Kidney capillary endothelial cell (primary cell): Measurements from ENCODE around the gene NTRK3.

Source experiments
- DNase-seq: peaks from one replicate; pipeline ENCODE4 v3.0.0-alpha.2; 2018; ENCODE audit warnings: low spot score

NTRK3 gene

DNA sequence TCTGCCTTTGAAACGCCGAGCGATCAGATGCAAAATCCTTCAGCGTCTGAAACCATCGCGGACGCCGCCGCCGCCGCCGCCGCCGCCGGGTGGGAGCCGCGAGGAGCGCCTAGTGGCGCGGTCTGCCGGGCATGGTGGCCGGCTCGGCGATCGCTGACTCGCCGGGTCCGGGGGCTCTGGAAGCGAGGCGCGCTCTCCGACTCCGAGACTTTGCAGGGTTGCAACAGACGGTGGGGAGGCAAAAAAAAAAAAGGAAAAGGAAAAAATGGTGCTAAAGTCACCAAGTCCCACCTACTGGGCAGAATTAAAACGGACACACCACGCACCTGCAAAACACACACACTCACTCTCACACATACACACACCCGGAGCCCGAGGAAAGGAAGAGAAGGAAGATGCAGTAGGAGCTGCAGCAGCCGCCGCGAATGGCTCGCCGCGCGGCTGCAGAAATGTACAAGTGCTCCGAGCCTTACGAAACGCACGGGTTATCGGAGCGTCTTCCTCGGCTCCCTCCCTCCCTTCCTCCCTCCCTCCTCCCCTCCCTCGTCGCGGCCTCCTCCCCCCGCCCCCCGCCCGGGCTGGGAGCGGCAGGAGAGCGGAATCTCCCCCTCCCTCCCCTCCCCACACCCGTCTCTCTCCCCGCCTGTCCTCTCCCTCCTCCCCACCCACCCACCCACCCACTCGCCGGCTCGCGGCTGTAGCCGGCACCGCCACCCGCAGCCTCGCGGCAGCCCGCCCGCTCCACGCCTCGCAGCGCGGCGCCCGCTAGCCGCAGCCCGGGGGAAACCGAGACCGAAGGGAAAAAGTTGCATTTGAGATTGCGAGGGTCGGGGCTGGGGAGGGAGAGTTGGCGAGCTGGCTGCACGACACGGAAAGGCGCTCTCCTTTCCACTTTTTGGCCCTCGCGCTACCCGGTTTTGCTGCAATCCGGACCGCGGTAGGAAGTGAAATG, at the start of gene NTRK3:
Gene NTRK3, minus strand, starts transcription at position 461 of the 952 bp plus-strand sequence. CDS start 586 bp downstream, outside the sequence.
- no peak for DNase-seq

DNA sequence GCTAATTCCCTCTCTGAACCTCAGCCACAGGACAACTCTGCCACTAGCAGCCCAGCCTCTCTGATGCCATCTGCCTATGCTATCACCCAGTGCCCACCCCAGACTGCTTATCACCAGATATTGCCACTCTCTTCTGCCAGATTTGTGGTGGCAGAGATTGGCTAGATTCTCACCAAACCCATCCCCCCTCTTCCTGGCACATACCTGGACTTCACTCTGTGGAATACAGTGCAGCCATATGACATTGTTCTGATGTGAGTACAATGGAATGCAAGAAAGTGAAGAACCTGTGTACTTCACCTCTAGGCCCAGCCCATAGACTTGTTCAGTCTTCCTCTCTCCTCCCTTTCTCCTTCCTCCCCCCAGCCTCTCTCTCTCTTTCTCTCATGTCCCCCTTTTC, 46.9 kb upstream of the NTRK3 start:
- DNase-seq, result no peak

DNA sequence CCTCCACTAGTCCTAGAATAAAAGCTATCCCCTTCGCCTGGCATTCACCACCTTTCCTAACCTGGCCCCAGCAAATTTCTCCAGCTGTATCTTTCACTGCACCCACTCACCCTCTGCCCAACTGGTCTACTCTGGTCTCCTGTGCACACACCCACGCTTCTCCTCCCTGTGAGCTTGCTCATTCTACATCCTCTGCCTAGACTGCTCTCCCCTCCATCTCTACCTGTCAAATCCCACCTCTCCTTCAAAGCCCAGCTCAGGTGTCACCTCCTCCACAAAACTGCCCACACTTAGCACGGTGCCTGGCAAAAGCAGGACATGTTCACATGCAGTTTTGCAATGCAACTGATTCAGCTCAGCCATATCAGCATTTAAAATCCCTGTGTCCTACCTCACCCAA, 45.8 kb upstream of the NTRK3 start:
- no peak for DNase-seq

DNA sequence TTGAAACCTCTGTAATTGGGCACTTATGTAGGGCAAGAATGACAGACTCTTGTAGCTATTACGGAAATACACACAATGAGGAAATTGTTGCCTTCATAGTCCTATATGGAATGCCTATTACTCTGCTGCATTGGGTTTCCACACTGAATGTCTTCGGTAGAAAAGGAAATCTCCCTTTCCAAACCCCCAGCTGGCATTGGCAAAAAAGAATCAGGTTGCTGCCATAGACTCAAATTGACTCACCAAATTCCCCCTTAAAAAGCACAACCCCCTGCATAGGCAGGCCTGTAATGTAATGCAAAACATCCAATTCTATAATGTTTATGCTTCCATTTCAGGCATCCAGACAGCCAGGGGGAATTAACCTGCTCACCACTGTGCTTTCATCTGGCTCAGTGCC, 44.8 kb upstream of the NTRK3 start:
- DNase-seq, result no peak

DNA sequence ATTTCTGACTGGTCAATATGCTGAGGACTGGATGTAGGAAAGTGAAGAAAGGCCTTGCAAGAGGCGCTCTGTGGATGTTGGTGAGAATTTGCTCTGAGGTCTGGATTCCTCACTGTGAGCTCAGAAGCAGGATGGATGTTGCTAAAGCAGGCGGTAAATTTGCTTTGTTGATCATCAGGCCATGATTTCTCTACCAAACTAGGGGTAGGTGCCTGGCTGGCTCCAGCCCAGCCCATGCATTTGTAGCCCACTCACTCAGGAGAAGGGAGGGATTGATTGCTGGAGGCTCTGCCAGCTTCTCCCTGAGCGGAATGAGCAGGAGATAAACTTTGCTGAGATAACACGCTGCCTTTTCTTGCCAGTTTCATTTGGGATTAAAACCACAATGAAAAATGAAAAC, 44.3 kb upstream of the NTRK3 start:
- DNase-seq, result no peak

DNA sequence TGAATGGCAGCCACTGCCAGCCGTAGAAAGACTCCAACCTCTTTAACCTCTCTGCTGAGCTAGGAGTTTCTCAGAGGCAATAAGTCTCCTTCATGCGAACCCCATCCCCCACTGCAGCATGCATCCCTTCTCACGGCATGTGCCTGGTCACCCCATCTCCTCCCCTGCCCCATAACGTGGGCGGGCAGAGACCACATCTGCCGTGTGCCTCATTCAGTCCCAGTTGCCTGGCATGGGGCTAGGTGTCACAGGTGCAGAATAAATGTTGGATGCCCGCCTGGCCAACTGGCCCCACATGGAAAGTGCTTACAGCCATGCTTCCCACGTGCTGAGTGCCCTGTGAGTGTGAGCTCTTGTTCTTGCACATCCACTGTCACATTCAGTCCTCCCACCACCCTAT, 43.5 kb upstream of the NTRK3 start:
- DNase-seq, result no peak

DNA sequence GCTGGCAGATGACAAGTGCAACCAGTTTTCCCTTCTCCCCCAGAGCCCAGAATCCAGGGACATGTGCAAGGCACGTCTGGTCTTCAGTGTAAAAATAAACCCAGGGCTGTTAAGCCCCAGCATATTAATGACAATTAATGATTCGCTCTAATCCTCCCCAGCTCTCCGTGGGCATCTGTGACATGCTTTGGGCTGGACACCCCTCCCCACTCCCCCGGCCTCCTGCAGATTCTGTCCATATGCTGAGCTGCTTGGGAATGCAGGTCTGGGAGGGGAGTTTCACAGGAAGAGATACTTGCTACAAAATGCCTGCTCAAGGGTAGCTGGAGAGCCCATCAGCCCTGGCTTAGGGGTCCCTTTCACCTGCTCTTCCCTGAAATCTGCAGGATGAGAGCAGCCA, 43.0 kb upstream of the NTRK3 start:
- no peak for DNase-seq

DNA sequence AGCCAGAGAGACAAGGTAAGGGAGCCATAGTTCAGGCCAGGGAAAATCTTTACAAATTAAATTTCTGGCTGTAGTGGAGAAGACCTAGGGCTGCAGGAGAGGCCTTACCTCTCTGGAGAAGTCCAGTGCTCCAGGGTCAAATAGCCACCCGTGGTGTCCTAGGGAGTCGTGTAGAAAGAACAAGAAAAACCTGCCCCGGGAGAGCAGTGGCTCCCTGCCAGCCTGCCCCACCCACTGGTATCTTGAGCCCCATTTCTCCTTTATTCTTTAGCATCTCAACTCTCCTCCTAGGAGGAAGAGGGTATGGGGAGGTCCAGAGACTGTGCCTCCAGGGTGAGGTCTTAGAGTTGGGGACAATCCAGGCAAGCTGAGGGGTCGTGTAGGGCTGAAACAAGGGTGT, 32.1 kb upstream of the NTRK3 start:
- DNase-seq, result no peak

DNA sequence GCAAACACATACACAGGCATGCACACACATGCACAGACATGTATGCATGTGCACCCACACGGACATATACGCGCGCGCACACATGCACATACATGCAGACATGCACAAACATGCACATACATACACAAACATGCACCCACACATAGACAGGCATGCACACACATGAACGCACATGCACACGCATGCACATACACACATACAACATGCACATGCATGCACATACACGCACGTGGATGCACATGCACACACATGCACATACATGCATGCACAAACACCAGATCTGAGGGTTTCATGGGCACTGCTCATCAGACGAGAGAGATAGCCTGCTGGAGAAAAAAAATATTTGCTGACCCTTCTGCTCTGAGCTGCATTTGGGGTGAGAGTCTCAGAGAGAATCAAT, 31.7 kb upstream of the NTRK3 start:
- DNase-seq, result no peak

DNA sequence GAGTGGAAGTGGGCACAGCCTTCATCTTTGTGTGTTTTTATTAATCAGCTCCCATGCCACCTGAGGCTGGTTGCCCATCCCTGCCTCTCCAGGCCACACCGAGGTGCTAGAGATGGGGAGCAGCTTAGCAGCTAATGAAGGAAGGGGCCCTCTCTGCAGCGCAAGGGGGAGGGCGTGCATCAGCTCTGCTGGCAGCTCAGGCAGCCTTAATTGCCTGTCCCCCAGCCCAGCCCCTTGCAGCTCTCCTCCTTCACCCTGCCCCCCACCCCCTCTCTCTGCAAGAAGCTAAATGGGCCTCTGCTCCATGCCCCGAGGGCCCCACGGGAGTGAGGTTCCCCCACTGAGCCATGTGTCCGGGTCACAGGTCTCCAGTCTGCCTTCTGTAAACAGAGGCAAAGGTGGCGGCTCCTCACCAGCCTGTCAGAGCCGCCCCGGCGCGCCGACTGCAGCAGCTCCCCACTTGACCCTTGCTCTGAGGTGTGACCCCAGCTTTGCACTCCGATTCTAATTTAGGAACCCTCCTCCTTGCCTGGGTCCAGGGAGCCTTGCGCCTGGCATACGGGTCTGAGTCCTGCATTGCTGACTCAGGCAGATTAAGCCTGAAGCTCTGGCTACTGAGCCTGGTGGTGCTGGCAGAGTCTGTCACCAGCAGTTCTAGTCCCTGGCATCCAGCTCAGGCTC, 27.9 kb upstream of the NTRK3 start:
- DNase-seq, result no peak

DNA sequence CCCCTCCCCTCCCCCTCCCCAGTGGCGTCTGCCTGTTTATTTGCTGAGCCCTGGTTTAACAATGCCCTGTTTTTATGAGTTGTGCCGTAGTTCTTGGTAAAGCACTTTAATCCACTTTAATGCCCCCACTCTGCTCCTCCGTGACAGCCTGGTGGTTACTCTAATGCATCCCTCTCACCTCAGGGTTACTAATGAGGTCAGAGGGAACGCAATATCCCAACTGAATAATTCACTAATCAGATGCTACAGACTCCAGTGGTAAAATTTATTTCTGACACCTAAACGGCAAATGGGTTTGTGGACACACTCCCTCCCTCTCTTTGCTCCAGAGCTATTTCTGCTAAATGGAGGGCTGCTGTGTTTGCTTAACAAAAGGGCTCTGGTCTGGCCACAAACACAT, 26.1 kb upstream of the NTRK3 start:
- DNase-seq, result no peak

DNA sequence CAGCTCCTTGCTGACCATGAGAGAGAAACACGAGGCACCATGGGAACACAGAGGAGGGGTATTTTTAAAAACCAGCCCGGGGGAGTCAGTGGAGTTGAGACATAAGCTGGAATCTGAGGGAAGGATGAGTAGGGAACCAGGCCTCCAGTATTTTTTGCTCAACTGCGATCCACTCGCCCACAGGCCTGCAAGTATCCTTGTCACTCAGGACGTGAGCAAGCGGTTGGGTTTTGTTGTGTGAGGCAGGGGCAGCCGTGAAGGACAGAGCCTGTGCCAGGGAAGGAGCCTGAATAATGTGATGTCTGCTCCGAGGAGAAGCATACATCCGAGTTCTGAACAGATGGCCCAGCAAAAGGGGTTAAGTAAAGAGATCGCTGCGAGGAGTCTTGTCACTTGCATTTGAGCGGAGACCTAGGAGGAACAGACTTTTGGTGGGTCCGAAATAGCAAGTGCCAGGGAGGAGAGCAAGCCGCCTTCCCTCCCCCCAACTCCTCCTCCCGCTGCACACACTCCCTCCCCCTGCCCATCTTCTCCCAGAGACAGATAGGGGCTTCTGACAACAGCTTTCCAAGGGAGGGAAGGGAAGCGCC, 20.4 kb upstream of the NTRK3 start:
- no peak for DNase-seq

DNA sequence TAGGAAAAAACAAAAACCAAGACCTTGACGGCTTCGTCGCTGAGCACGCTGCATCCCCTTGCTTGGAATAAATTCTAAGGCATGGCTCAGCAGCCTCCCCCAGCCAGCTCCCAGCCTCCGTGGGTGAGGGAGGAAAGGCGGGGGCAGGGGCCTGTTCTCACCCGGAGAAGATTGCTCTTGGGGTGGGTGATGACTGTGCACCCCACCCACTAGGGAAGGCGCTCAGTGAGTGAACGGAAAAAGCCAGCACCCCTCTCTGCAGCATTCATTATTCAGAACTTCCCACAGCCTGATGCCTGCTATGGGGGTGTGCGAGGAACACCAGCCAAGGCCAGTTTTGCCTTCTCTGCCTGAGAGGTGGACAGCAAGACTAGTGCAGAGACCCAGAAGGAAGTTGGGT, 19.3 kb upstream of the NTRK3 start:
- no peak for DNase-seq

DNA sequence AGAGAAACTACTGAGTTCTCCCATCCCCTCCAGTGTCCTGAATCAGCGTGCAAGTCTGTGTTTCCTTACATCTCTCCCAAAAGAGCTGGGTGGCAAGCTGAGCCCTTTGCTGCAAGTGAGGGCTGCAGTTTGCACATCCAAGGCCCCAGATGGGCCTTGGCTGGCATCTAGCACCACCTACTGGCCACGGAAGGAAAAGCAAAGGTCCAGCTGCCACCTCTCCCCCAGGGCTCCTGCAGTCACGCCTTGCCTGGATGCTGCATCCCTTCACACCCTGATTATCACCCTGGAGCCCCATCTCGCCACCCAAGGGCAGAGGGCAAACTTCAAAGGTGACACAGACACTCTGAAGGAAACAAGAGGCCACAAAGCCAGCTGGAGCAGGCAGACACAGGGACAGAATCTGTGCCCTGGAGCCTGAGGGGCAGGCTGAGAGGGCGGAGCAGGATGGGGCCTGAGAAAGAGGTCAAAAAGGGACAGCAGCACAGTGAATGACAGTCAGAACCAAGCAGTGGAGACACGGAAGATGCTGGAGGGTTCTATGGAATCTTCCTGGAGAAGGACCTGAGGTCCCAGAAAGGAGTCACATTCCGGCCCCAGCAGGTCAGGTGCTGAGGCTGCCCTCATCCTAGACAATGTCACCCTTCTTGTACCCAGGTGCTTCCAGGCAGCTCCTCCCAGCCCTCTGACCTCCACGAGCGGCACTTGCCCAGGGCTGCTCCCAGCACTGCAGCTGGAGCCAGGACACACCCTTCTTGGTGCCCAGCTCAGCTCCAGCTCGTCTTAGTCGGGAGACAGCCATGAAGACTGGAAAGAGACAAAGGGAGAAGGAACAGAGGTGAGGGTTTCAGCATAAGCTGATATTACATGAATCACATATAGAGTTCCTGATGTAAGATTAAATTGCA, 18.3 kb upstream of the NTRK3 start:
- peak; percentile 51 for DNase-seq

DNA sequence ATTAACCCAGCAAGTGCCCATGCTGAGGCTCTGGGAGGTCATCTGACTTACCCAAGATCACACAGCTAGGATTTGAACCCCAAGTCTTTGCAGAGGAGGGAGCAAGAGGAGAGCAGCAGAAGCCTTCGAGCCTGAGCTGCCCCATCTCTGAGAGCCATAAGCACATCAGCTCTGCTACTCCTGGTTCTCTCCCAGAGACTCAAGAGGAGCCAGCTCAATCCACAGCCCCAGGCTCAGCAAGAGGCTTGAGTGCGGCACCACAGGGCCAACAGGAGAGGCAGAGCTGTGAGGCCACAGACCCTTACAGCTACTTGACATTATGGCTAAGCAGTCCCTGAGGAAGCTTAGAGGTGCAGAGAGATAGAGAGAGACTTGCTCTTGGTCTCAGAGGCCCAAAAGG, 15.9 kb upstream of the NTRK3 start:
- no peak for DNase-seq

DNA sequence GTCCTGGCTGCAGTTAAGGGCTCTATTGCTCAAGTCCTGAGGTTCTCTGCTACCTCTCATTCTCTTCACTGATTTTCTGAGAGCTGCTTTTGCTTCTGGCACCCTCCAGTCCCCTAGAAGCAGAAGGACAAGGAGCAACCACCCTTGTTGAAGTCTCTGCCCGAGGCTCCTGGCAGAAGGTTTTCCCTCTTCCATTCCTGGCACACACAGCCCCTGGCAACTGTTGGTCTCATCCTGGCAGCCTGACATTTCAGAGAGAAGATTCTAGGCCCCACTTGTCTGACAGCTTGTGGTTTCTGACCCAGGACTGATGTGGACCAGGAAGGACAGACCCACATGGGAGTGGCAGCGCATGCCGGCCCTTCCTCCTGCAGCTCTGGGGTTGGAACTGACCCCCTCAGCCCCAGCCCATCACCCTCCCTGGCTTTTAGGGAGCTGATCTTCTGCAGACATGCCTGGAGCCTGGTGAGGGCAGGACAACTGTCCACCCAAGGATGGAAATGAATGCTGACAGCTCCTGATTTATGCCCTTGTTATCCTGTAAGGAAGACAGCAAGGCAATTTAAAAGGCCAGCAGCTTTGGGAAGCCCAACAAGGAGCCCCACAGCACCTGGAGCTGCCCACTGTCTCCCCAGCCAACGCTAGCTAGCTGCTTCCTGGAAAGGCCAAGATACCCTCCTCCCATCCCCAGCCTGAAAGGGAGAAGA, 13.0 kb upstream of the NTRK3 start:
- no peak for DNase-seq

DNA sequence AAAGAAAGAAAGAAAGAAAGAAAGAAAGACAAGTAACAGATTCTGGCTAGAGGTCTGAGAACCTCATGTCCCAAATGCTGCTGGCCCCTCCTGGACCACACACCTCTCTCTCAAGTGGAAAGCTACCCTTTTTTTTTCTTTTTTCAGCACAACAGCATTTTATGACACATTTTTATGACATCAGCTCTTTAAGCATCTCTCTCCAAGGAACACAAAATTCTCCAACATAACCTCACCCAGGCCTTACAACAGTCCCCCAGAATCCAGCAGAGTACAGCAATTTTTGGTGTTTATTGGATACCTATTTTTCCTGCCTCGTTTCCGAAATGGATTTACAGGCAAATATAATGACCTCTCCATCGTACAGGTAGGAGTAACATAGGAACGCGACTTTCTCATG, 11.2 kb upstream of the NTRK3 start:
- DNase-seq, result no peak

DNA sequence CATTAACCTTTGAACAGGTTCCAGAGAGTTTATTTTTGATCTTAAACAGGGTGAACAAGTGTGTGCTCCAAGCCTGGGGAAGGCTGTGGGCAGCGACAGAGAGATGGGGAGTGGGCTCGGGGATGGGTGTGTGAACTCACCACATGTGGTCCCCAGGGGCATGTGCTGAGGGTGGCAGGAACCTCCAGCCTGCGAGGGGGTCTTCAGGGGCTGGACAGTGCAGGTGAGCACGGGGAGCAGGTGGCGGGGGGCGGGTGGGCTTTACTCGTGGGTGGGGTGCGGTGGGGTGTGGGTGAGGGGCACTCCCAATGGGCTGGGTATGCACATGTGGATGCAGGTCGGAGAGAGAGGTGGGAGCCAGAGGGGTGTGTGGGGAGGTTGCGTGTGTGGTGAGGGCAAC, 9.6 kb upstream of the NTRK3 start:
- DNase-seq, result no peak

DNA sequence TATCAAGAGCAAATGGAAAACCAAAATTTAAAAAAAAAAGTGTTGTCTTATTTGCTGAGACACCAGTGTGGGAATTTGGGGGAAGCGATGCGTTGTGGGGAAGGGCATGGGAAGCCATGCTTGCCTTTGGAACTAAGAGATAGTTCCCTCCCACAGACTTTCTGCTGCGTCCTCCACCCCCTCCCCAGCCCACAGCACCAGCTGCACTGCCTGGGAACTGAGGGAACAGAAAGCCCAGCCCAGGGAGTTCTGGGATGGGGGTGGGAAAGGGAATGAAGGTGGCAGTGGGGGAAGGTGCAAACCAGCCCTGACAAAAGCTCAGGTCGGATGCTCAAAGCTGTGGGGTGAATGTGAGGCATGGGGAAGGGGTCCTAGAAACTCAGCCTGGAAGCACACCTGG, 8.1 kb upstream of the NTRK3 start:
- no peak for DNase-seq

DNA sequence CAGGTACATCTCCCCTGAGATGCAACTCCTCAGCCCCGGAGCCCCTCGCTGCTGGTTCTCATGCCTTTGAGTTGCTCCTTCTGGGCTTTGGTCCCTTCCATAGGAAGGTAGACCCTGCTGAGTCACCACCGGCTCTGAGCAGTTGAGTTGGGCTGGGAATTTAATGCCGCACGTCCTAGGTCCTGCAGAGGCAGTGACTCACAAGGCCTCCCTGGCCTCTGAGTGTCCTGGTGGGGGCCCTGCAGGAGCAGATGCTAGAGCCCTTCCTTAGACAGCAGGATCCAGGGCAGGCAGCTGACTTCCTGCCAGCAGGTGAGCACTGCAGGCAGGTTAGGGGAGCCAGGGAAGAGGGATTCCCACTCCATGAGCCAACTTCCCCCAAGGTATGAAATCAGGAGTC, 5.5 kb upstream of the NTRK3 start:
- no peak for DNase-seq

DNA sequence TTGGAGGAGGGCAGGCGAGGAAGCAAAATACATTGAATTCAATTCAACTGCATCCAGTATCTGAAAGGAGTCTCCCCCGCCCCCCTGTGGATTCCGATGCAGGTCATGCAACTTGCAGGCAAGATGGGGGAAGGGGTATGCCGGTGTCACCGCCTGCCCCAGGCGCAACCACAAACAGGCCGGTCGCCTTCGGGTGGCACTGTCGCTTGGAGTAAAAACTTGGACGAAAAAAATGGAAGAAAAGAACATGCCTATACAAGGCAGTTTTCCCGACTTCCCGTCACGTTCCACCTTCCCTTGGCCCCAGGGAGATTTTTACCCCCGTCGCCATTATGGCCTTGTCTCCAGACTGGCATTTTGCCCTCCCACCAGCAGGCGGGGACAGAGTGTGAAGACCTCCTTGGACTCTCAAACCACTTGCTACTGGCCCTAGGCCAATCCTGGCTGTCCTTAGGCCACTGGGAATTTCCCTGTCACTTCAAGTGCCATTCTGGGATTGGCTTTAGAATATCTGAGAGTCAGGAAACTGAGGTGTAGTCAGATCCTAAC, 1.6 kb upstream of the NTRK3 start:
- no peak for DNase-seq
